ENCODE measurements around the gene UTRN.
A peak's percentile ranks its signal among the peaks of the same experiment; 100 is the strongest.

UTRN gene

GRCh38 chr6:144314003-144314485 lies 28.9 kb downstream of the UTRN start:
- no peak for DNase-seq

- DNase-seq = no peak
These were observed 29.4 kb downstream of the UTRN start for GRCh38 chr6:144314562-144314961.

- DNase-seq = no peak
These were observed 30.3 kb downstream of the UTRN start for GRCh38 chr6:144315226-144315980.

DNA sequence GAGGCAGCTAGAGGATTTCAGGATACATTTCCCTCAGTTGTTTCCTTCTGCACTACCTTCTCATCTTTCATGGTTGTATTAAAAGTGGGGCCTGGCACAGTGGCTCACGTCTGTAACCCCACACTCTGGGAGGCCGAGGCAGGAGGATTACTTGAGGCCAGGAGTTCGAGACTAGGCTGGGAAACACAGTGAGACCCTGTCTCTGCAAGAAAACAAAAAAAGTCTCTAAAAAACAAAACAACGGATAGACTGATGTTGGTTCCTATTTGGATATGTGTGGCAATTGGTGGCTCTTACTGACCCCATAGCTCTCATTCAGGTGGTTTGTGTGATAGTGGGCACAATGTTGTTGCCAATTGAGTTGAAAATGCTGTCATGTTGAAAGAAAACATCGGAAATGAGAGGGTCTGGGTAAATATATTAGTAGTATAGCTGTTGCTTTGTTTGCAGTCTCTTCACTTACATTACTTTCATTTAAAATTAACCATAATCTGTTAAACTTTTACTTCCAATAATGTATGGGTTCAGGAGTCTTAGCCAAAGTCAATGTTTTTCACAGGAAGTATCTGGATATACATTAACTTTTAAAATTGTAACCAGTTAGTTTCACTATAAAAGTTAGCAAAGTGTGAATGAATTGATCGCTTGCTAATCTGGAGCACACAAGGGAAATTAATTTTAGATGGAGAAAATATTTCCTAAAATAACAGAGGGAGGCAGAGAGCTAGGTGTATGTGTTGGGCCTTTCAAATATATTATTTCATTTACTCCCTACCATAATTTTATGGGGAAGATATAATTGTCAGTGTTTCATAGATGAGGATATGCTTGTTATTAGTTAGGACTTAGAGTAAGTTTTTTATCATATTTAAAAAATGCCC lies 31.1 kb downstream of the UTRN start:
- no peak for DNase-seq

GRCh38 chr6:144316862-144317195 lies 31.7 kb downstream of the UTRN start:
- DNase-seq = no peak

DNA sequence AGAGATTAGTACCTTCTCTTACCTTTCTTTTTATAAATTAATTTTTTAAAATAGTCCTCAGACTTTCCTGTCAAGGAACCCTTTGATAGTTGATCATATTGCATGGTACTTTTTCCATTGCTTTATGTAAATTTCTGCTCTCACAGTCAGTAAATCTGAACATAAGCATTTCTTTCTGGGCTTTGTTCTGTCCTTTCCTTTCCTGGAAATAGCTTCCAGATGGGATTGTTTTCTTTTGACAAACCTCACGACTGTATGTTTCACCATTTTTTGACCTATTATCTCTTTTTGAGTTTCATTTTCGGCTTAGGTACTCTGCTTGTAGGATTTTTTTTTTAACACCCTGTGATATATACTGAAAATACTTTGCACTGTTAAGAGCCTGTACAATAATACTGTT lies 32.6 kb downstream of the UTRN start:
- DNase-seq = no peak

DNA sequence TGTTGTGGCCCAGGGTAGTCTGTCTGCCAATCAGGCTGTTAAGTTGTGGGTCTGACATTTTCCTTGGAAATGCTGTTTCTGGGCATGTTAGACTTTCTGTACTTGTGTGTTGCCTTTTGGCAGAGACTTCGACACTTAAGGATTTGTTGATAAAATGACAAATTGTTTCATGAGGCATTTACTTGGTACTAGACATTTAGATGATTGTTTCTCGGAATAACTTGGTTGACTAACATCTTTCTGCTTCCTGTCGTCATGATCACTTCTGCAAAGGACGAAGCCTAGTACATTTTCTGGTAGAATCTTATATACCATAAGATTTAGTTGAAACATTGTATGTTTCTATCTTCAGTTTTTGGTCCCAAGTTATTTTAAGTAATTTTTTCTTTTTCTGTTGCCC lies 34.1 kb downstream of the UTRN start:
- DNase-seq = no peak

- no peak for DNase-seq
These were observed 35.6 kb downstream of the UTRN start for GRCh38 chr6:144320741-144321140.

- DNase-seq = no peak
These were observed 36.9 kb downstream of the UTRN start for GRCh38 chr6:144321839-144322591.

DNA sequence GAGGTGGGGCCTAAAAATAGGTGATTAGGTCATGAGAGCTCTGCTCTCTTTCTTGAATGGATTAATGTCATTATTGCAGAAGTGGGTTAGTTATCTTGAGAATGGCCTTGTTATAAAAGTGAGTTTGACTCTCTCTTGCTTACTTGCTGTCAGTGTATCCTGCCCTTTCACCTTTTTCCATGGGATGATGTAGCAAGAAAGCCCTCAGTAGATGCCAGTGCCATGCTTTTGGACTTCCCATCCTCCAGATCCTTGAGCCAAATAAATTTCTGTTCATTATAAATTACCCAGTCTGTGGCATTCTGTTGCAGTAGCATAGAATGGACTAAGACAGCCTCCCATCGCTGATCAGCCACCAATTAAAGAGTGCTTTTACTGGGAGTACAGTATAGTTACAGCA lies 40.1 kb downstream of the UTRN start:
- no peak for DNase-seq

- DNase-seq = no peak
These were observed 41.3 kb downstream of the UTRN start for GRCh38 chr6:144326393-144326792.

DNA sequence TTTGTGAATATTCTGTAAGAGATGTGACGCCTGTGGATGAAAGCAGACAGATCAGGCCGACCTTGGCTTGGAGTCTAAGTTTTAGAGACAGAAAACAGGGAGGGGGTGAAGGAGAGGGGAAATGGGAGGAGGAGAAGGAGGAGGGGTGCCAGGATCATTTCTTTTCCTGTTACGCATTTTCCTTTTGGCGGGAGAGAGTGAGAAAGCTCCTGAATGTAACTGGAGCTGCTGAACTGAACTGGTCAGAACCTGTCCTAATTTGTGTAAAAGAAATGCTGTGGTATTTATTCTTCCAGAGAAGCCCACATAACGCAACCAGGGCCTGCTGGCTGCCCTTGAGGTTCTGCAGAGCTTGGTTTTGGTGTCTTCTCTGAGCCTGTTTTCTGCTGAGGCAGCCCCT lies 41.9 kb downstream of the UTRN start:
- no peak for DNase-seq

DNA sequence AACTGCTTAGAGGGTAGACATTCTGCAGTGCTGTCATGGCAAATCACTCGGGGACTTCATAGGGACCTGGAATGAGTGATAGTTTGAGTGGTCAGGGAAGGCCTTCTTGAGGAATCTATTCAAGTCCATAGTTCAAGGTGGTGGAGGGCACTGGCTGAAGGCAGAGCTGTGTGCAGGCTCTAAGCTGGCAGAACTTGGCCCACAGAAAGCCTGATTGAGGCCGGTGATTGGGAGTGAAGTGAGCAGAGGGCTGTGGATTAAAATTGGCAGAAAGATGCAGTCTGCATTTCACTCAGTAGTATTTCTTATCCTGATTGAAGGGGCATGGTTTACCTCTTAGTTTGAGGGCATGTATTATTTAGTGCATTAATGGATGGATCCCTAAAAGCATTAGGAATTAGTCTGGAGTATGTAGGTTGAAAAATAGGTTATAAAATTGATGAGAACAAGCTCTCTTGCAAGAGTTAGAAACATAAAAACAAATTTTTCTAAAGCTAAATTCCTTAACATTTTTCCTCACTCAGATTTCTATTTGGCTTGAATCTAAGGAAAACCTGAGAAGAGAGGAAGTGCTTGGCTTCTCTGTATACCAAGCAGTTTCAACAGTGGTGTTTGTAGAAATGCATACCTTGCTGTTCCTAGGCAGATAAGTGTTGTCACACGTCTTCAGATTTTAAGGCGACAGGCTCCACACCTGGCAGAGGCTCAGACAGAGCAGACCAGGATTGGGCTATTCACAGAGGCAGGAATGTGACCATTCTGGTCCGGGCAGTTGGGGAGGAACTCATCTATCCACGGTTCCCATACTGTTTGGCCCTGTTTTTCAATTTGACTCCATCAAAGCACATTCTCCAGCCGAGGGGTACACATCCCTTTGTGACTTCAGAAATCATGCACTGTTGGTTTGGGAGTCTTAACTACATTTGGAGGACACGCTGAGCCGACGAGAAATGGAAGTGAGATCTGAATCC lies 45.2 kb downstream of the UTRN start:
- DNase-seq = peak; percentile 62

- DNase-seq = peak; percentile 70
These were observed 46.4 kb downstream of the UTRN start for GRCh38 chr6:144331491-144331969.

DNA sequence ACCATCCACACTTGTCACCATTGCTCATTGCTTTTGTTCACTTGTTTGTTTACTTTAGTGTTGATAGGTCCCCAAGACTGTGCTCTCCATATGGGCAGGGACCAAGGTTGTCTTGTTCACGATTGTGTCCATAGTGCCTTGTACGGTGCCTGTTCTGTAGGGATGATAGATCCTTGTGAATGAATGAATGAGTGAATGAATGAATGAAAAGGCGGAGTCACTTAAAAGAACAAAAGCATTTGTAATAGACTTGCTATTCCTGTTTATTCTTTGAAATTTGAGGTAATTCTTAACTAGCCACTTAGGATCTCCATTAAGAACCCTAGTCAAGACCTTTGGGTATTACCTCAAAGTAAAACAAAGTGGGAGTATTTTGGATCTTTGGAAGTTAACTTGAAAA lies 47.0 kb downstream of the UTRN start:
- DNase-seq = no peak

DNA sequence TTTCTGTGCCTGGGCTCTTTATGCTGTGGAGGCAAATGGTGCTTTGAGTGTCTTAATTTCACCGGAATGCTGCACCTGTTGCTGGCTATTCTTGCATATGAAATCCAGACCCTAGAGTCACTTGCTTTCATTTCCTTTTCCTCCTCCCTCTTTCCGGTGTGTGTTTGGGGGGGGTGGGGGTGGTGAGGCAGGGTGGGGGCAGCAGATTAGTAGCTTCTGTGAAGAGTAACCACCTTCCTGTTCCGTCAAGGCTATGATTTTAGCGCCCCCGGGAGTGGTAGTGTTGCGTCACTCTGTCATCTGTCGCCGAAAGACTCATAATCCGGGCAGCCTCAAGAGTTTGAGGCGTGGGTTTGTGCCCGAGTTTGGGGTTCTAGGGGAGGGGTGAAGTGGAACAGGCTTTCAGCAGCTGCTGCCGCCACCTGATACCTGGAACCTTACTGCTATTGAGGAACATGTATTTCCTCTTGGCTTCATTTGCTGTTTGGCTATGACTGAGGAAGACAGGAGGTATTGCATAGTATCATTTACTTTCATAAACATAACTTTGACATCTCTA lies 49.1 kb downstream of the UTRN start:
- no peak for DNase-seq

Measured in NCI-H748 treated with DMSO at 0.1 percent for 48 hours (cell line).